ENCODE results near the gene F7.
"Not testable (repeated sequence)": the region's sequence is repeated elsewhere in the genome, so short reads cannot be mapped to it uniquely, and the experiment has no call there.

F7 gene

GRCh38 chr13:113105032-113105920 is at the start of gene F7:
F7 (plus strand) TSS chr13:113105791; CDS start chr13:113105842, 51 bp downstream.
- peaks cover 10% of the 10 kb centered on the region for H3K4me1 ChIP-seq (ENCODE audit: control insufficient read depth, insufficient read depth, low read length)
- H3K4me3 ChIP-seq (ENCODE audit: low read length), result no peak within 1 kb of the TSS
- peaks cover 12% of the 10 kb centered on the region; the same call in 1 of the 2 replicates for H3K27me3 ChIP-seq (ENCODE audit: control insufficient read depth, insufficient read depth, low read length)
- no CpG with 5 or more reads among the region's 17 CpGs for WGBS (ENCODE audit: insufficient coverage, insufficient read length)
- no peak for DNase-seq (ENCODE audit: low read depth, low spot score)
- no peak within 1 kb of the TSS for H3K27ac ChIP-seq (ENCODE audit: low read length)
- no peaks in the 10 kb centered on the region for H3K9me3 ChIP-seq (ENCODE audit: control insufficient read depth, insufficient read depth, low read length)
- no peaks in the 10 kb centered on the region; the same call in 1 of the 2 replicates for H3K36me3 ChIP-seq (ENCODE audit: control insufficient read depth, insufficient read depth, low read length)

GRCh38 chr13:113057084-113057483 is 48.5 kb upstream of the F7 start:
- H3K9me3 ChIP-seq (ENCODE audit: control insufficient read depth, insufficient read depth, low read length), result no peaks in the 10 kb centered on the region
- peaks cover 2% of the 10 kb centered on the region; the same call in 1 of the 2 replicates for H3K4me1 ChIP-seq (ENCODE audit: control insufficient read depth, insufficient read depth, low read length)
- no CpG with 5 or more reads among the region's 1 CpG for WGBS (ENCODE audit: insufficient coverage, insufficient read length)
- no peak overlapping the region for H3K4me3 ChIP-seq (ENCODE audit: low read length)
- H3K36me3 ChIP-seq (ENCODE audit: control insufficient read depth, insufficient read depth, low read length), result no peaks in the 10 kb centered on the region
- DNase-seq (ENCODE audit: low read depth, low spot score), result no peak
- no peak overlapping the region for H3K27ac ChIP-seq (ENCODE audit: low read length)
- no peaks in the 10 kb centered on the region for H3K27me3 ChIP-seq (ENCODE audit: control insufficient read depth, insufficient read depth, low read length)

GRCh38 chr13:113057559-113057958 is 48.0 kb upstream of the F7 start:
- H3K27ac ChIP-seq (ENCODE audit: low read length); H3K4me3 ChIP-seq (ENCODE audit: low read length); H3K9me3 ChIP-seq (ENCODE audit: control insufficient read depth, insufficient read depth, low read length); H3K36me3 ChIP-seq (ENCODE audit: control insufficient read depth, insufficient read depth, low read length); H3K27me3 ChIP-seq (ENCODE audit: control insufficient read depth, insufficient read depth, low read length); H3K4me1 ChIP-seq (ENCODE audit: control insufficient read depth, insufficient read depth, low read length); DNase-seq (ENCODE audit: low read depth, low spot score): not testable (repeated sequence)
- no CpG with 5 or more reads among the region's 3 CpGs for WGBS (ENCODE audit: insufficient coverage, insufficient read length)

- Histone ChIP-seq H3K36me3 (ENCODE audit: control insufficient read depth, insufficient read depth, low read length) (no peaks in the 10 kb centered on the region), H3K9me3 (ENCODE audit: control insufficient read depth, insufficient read depth, low read length) (no peaks in the 10 kb centered on the region), H3K4me1 (ENCODE audit: control insufficient read depth, insufficient read depth, low read length) (peaks cover 2% of the 10 kb centered on the region; the same call in 1 of the 2 replicates), H3K27ac (ENCODE audit: low read length) (no peak overlapping the region), H3K4me3 (ENCODE audit: low read length) (no peak overlapping the region), H3K27me3 (ENCODE audit: control insufficient read depth, insufficient read depth, low read length) (no peaks in the 10 kb centered on the region)
- WGBS (ENCODE audit: insufficient coverage, insufficient read length), result no CpG with 5 or more reads among the region's 21 CpGs
- no peak for DNase-seq (ENCODE audit: low read depth, low spot score)
These were observed 47.2 kb upstream of the F7 start for GRCh38 chr13:113058129-113058987.

- Histone ChIP-seq H3K27me3 (ENCODE audit: control insufficient read depth, insufficient read depth, low read length) (no peaks in the 10 kb centered on the region), H3K36me3 (ENCODE audit: control insufficient read depth, insufficient read depth, low read length) (no peaks in the 10 kb centered on the region), H3K9me3 (ENCODE audit: control insufficient read depth, insufficient read depth, low read length) (no peaks in the 10 kb centered on the region), H3K4me1 (ENCODE audit: control insufficient read depth, insufficient read depth, low read length) (peaks cover 2% of the 10 kb centered on the region; the same call in 1 of the 2 replicates), H3K4me3 (ENCODE audit: low read length) (no peak overlapping the region), H3K27ac (ENCODE audit: low read length) (no peak overlapping the region)
- no peak for DNase-seq (ENCODE audit: low read depth, low spot score)
- no CpG with 5 or more reads among the region's 22 CpGs for WGBS (ENCODE audit: insufficient coverage, insufficient read length)
These were observed 46.4 kb upstream of the F7 start for GRCh38 chr13:113058988-113059850.

- WGBS (ENCODE audit: insufficient coverage, insufficient read length), result no CpG with 5 or more reads among the region's 15 CpGs
- no peak overlapping the region for H3K27ac ChIP-seq (ENCODE audit: low read length)
- no peak for DNase-seq (ENCODE audit: low read depth, low spot score)
- no peak overlapping the region for H3K4me3 ChIP-seq (ENCODE audit: low read length)
- no peaks in the 10 kb centered on the region for H3K27me3 ChIP-seq (ENCODE audit: control insufficient read depth, insufficient read depth, low read length)
- H3K36me3 ChIP-seq (ENCODE audit: control insufficient read depth, insufficient read depth, low read length), result no peaks in the 10 kb centered on the region
- no peaks in the 10 kb centered on the region for H3K9me3 ChIP-seq (ENCODE audit: control insufficient read depth, insufficient read depth, low read length)
- H3K4me1 ChIP-seq (ENCODE audit: control insufficient read depth, insufficient read depth, low read length), result peaks cover 2% of the 10 kb centered on the region; the same call in 1 of the 2 replicates
These were observed 45.7 kb upstream of the F7 start for GRCh38 chr13:113059891-113060290.

- Histone ChIP-seq H3K27me3 (ENCODE audit: control insufficient read depth, insufficient read depth, low read length) (no peaks in the 10 kb centered on the region), H3K36me3 (ENCODE audit: control insufficient read depth, insufficient read depth, low read length) (no peaks in the 10 kb centered on the region), H3K4me3 (ENCODE audit: low read length) (no peak overlapping the region), H3K9me3 (ENCODE audit: control insufficient read depth, insufficient read depth, low read length) (no peaks in the 10 kb centered on the region), H3K27ac (ENCODE audit: low read length) (no peak overlapping the region), H3K4me1 (ENCODE audit: control insufficient read depth, insufficient read depth, low read length) (no peaks in the 10 kb centered on the region; the same call in 1 of the 2 replicates)
- no CpG with 5 or more reads among the region's 34 CpGs for WGBS (ENCODE audit: insufficient coverage, insufficient read length)
- no peak for DNase-seq (ENCODE audit: low read depth, low spot score)
These were observed 44.9 kb upstream of the F7 start for GRCh38 chr13:113060557-113061270.

GRCh38 chr13:113061271-113061625 is 44.3 kb upstream of the F7 start:
- Histone ChIP-seq H3K4me1 (ENCODE audit: control insufficient read depth, insufficient read depth, low read length) (no peaks in the 10 kb centered on the region; the same call in 1 of the 2 replicates), H3K27me3 (ENCODE audit: control insufficient read depth, insufficient read depth, low read length) (no peaks in the 10 kb centered on the region), H3K27ac (ENCODE audit: low read length) (no peak overlapping the region), H3K9me3 (ENCODE audit: control insufficient read depth, insufficient read depth, low read length) (no peaks in the 10 kb centered on the region), H3K36me3 (ENCODE audit: control insufficient read depth, insufficient read depth, low read length) (0 out of 2 replicates have a peak, but pooled peaks cover 2% of the 10 kb centered on the region), H3K4me3 (ENCODE audit: low read length) (no peak overlapping the region)
- WGBS (ENCODE audit: insufficient coverage, insufficient read length), result no CpG with 5 or more reads among the region's 9 CpGs
- no peak for DNase-seq (ENCODE audit: low read depth, low spot score)

GRCh38 chr13:113061796-113062425 is 43.7 kb upstream of the F7 start:
- no CpG with 5 or more reads among the region's 14 CpGs for WGBS (ENCODE audit: insufficient coverage, insufficient read length)
- DNase-seq (ENCODE audit: low read depth, low spot score), result no peak
- no peaks in the 10 kb centered on the region for H3K27me3 ChIP-seq (ENCODE audit: control insufficient read depth, insufficient read depth, low read length)
- H3K9me3 ChIP-seq (ENCODE audit: control insufficient read depth, insufficient read depth, low read length), result no peaks in the 10 kb centered on the region
- no peak overlapping the region for H3K4me3 ChIP-seq (ENCODE audit: low read length)
- no peaks in the 10 kb centered on the region; the same call in 1 of the 2 replicates for H3K4me1 ChIP-seq (ENCODE audit: control insufficient read depth, insufficient read depth, low read length)
- 0 out of 2 replicates have a peak, but pooled peaks cover 2% of the 10 kb centered on the region for H3K36me3 ChIP-seq (ENCODE audit: control insufficient read depth, insufficient read depth, low read length)
- H3K27ac ChIP-seq (ENCODE audit: low read length), result no peak overlapping the region
